Hepatocyte (in vitro differentiated cells): Measurements from ENCODE around the gene OMD.

Experiments used
- CTCF ChIP-seq: fragments of 200-600 bp; sonication (generic); IDR thresholded peaks from 2 replicates; pipeline ENCODE4 v1.5.1; 2016; ENCODE audit warnings: antibody characterized with exemption, mild to moderate bottlenecking; ENCODE audit not compliant: poor library complexity
- EZH2 ChIP-seq: fragments of 200-600 bp; sonication (generic); IDR thresholded peaks from 2 replicates; pipeline ENCODE4 v1.6.1; 2016; ENCODE audit warnings: antibody characterized with exemption, mild to moderate bottlenecking, borderline replicate concordance

DNA sequence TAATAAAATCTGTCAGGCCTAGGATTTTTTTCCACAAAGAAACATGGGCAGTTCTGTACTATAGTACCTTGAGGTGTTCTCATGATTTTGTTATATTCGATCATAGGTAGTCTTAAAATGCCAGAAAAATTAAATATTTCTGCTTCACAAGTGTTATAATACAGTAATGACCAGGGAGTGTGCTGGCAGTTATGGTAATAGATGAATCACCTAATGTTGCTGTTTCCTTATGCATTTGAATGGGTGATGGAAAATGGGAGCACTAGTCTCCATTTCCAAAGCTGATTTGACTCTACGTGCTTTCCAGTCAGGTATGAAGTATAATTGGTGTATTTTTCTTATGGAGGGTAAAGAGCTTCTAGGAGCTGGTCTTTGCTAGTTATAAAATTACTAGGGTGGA lies 43.7 kb downstream of the OMD start:
- no peak for TF ChIP-seq CTCF
- no peak for TF ChIP-seq EZH2
